ENCODE results near the gene TULP3. TPM values are rescaled to one million over a fixed set of nuclear protein-coding genes. Genes with fewer than 3 reads are reported as not detected.

The TULP3 gene
- total RNA-seq, 2 experiments from 2014 or later, result 10.7 to 11.0 TPM

GRCh38 chr12:2904260-2904659, 13.6 kb downstream of the TULP3 start:
- CTCF ChIA-PET (ENCODE audit: unreplicated experiment), result no interaction called here
- TF ChIP-seq CTCF (conservative IDR thresholded peaks at IDR 0.05; ENCODE audit: low read length) (no peak), EZH2phosphoT487 (IDR thresholded peaks at IDR 0.05; ENCODE audit: borderline replicate concordance, low read depth, low read length) (no peak)
- no peak for DNase-seq (ENCODE audit: low spot score)
- POLR2A ChIA-PET, result no interaction called here
- no peaks in the 10 kb centered on the region for H3K79me2 ChIP-seq (ENCODE audit: insufficient read depth, low read depth, low read length)
- BruUV-seq (replicated peaks), result no TSS peak
- H4K20me1 ChIP-seq (ENCODE audit: insufficient read depth, low read length), result no peaks in the 10 kb centered on the region
- no peak overlapping the region for H3K27ac ChIP-seq (ENCODE audit: low read depth, low read length, poor library complexity, severe bottlenecking)
- H3K9me3 ChIP-seq (ENCODE audit: low read length), result no peaks in the 10 kb centered on the region
- intact Hi-C loops (cut with micrococcal nuclease; ENCODE audit: unreplicated experiment), result no loop called here
- H3K36me3 ChIP-seq (ENCODE audit: insufficient read depth, low read length), result no peaks in the 10 kb centered on the region
- no peak overlapping the region for H3K4me2 ChIP-seq (ENCODE audit: low read length)
- H3K4me1 ChIP-seq (ENCODE audit: insufficient read depth, low read length, poor library complexity, severe bottlenecking), result no peaks in the 10 kb centered on the region
- no peak overlapping the region for H2AFZ ChIP-seq (ENCODE audit: low read length)
- no peaks in the 10 kb centered on the region for H3K9me2 ChIP-seq (ENCODE audit: insufficient read depth, low read length)
- H3K4me3 ChIP-seq (ENCODE audit: low read depth, low read length, poor library complexity, severe bottlenecking), result no peak overlapping the region

- Histone ChIP-seq H2AFZ (ENCODE audit: low read length) (no peak overlapping the region), H3K4me1 (ENCODE audit: insufficient read depth, low read length, poor library complexity, severe bottlenecking) (no peaks in the 10 kb centered on the region), H4K20me1 (ENCODE audit: insufficient read depth, low read length) (no peaks in the 10 kb centered on the region), H3K9me2 (ENCODE audit: insufficient read depth, low read length) (no peaks in the 10 kb centered on the region), H3K79me2 (ENCODE audit: insufficient read depth, low read depth, low read length) (no peaks in the 10 kb centered on the region), H3K4me3 (ENCODE audit: low read depth, low read length, poor library complexity, severe bottlenecking) (no peak overlapping the region), H3K27ac (ENCODE audit: low read depth, low read length, poor library complexity, severe bottlenecking) (no peak overlapping the region), H3K9me3 (ENCODE audit: low read length) (no peaks in the 10 kb centered on the region), H3K4me2 (ENCODE audit: low read length) (no peak overlapping the region), H3K36me3 (ENCODE audit: insufficient read depth, low read length) (no peaks in the 10 kb centered on the region; the same call in 1 of the 2 replicates)
- TF ChIP-seq CTCF (conservative IDR thresholded peaks at IDR 0.05; ENCODE audit: low read length), result no peak
- no TSS peak for BruUV-seq (replicated peaks)
- DNase-seq (ENCODE audit: low spot score), result no peak
- POLR2A ChIA-PET, result no interaction called here
- intact Hi-C loops (cut with micrococcal nuclease; ENCODE audit: unreplicated experiment), result no loop called here
- CTCF ChIA-PET (ENCODE audit: unreplicated experiment), result no interaction called here
These were observed 21.5 kb downstream of the TULP3 start for GRCh38 chr12:2912216-2912575.

GRCh38 chr12:2919249-2919648, 28.6 kb downstream of the TULP3 start:
- Histone ChIP-seq H3K27ac (ENCODE audit: low read depth, low read length, poor library complexity, severe bottlenecking) (no peak overlapping the region), H4K20me1 (ENCODE audit: insufficient read depth, low read length) (no peaks in the 10 kb centered on the region), H2AFZ (ENCODE audit: low read length) (no peak overlapping the region), H3K9me2 (ENCODE audit: insufficient read depth, low read length) (no peaks in the 10 kb centered on the region), H3K4me2 (ENCODE audit: low read length) (no peak overlapping the region), H3K4me1 (ENCODE audit: insufficient read depth, low read length, poor library complexity, severe bottlenecking) (no peaks in the 10 kb centered on the region), H3K79me2 (ENCODE audit: insufficient read depth, low read depth, low read length) (no peaks in the 10 kb centered on the region), H3K36me3 (ENCODE audit: insufficient read depth, low read length) (peaks cover 18% of the 10 kb centered on the region), H3K9me3 (ENCODE audit: low read length) (no peaks in the 10 kb centered on the region), H3K4me3 (ENCODE audit: low read depth, low read length, poor library complexity, severe bottlenecking) (no peak overlapping the region)
- POLR2A ChIA-PET, result no interaction called here
- TF ChIP-seq EZH2phosphoT487 (IDR thresholded peaks at IDR 0.05; ENCODE audit: borderline replicate concordance, low read depth, low read length), result no peak
- TF ChIP-seq CTCF (conservative IDR thresholded peaks at IDR 0.05; ENCODE audit: low read length), result no peak
- DNase-seq (ENCODE audit: low spot score), result no peak
- CTCF ChIA-PET (ENCODE audit: unreplicated experiment), result no interaction called here
- intact Hi-C loops (cut with micrococcal nuclease; ENCODE audit: unreplicated experiment), result no loop called here
- BruUV-seq (replicated peaks), result TSS peak; percentile 51
